GDM1 (cell line): ENCODE data around the gene MMP3.

Source experiments
- DNase-seq: peaks from one replicate; lab custom pipeline; 2025; lab: John Stamatoyannopoulos, UW

Gene MMP3

DNA sequence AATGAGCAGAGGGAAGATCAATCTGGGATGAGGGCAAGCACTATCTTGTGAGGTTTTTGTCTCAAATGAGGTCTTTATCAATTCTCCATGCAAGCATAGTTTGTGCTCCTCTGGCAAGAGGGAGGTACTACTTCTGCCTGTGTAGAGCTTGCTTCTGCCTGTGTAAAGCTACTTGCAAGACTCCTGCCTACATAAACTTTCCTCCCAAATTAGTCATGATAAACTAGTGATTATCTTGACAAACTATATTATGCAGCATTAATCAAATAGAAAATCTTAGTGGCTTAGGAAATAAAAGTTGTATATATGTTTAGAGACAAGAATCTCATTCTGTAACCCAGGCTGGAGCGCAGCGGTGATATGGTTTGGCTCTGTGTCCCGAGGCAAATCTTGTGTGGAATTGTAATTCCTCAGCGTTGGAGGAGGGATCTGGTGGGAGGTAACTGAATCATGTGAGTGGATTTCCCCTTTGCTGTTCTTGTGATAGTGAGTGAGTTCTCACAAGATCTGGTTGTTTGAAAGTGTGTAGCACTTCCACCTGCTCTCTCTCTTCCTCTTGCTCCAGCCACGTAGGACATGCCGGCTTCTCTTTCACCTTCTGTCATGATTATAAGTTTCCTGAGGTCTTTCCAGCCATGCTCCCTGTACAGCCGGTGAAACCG is 54.9 kb downstream of the MMP3 start:
- DNase-seq, result no peak
